Nephron progenitor cell (in vitro differentiated cells): Measurements from ENCODE around the gene FAM193B.

Experiments
- DNase-seq: peaks from one replicate; pipeline ENCODE4 v3.0.0; 2021
- H3K27ac Mint-ChIP-seq: 2 replicates; pipeline ENCODE4 v1.8.0; 2021; ENCODE audit warnings: mild to moderate bottlenecking, moderate library complexity, mixed read lengths
- H3K27me3 Mint-ChIP-seq: 2 replicates; pipeline ENCODE4 v1.8.0; 2021; ENCODE audit warnings: mild to moderate bottlenecking, low read depth, mixed read lengths; ENCODE audit not compliant: poor library complexity
- H3K36me3 Mint-ChIP-seq: 2 replicates; pipeline ENCODE4 v1.8.0; 2021; ENCODE audit warnings: low read depth, mixed read lengths
- H3K4me1 Mint-ChIP-seq: 2 replicates; pipeline ENCODE4 v1.8.0; 2021; ENCODE audit warnings: mixed read lengths
- H3K4me3 Mint-ChIP-seq: 2 replicates; pipeline ENCODE4 v1.8.0; 2021; ENCODE audit warnings: mild to moderate bottlenecking, moderate library complexity, mixed read lengths
- H3K9me3 Mint-ChIP-seq: 2 replicates; pipeline ENCODE4 v1.8.0; 2021; ENCODE audit warnings: mild to moderate bottlenecking, moderate library complexity, mixed read lengths
- TF ChIP-seq, protein P1 (sequence below): fragments of 200-600 bp; sonication (generic); IDR thresholded peaks from 2 replicates; pipeline ENCODE4 v1.5.0; 2021; ENCODE audit warnings: antibody characterized with exemption

Gene FAM193B

DNA sequence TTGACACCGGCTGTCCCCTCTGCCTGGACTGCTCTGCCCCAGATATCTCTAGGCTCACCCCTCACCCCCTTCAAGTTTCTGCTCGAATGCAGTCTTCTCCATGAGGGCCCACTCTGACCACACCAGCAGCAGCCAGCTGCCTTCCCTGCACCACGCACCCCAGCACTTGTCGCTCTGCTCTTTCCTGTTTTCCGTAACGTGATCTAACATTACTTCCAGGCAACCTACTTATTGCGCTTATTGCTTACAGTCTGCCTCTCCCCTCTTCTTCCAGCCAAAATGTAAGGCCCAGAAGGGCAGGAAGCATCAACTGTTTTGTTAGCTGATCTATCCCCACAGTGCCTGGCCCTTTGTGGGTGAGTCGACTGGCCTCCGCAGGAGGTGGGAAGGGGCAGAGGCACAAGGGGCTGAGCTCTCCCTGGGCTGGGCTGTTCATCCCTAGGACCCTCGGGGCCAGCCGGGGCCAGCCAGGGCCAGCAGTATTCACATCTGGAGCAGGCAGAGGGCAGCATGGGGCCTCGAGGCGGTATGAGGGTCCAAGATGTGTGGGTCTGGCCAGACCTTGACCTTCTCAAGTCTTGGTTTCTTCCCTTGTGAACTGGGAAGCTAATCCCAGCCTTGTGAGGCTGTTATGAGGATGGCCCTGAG, 69.3 kb downstream of the FAM193B start:
- Mint-ChIP-seq H3K4me1 (peaks cover 35% of the 10 kb centered on the region), H3K27me3 (no peaks in the 10 kb centered on the region), H3K4me3 (no peak overlapping the region), H3K27ac (peak overlapping the region; percentile 94), H3K9me3 (no peaks in the 10 kb centered on the region), H3K36me3 (peaks cover 39% of the 10 kb centered on the region)
- TF ChIP-seq, protein P1, sequence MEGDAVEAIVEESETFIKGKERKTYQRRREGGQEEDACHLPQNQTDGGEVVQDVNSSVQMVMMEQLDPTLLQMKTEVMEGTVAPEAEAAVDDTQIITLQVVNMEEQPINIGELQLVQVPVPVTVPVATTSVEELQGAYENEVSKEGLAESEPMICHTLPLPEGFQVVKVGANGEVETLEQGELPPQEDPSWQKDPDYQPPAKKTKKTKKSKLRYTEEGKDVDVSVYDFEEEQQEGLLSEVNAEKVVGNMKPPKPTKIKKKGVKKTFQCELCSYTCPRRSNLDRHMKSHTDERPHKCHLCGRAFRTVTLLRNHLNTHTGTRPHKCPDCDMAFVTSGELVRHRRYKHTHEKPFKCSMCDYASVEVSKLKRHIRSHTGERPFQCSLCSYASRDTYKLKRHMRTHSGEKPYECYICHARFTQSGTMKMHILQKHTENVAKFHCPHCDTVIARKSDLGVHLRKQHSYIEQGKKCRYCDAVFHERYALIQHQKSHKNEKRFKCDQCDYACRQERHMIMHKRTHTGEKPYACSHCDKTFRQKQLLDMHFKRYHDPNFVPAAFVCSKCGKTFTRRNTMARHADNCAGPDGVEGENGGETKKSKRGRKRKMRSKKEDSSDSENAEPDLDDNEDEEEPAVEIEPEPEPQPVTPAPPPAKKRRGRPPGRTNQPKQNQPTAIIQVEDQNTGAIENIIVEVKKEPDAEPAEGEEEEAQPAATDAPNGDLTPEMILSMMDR: no peak
- DNase-seq: no peak

DNA sequence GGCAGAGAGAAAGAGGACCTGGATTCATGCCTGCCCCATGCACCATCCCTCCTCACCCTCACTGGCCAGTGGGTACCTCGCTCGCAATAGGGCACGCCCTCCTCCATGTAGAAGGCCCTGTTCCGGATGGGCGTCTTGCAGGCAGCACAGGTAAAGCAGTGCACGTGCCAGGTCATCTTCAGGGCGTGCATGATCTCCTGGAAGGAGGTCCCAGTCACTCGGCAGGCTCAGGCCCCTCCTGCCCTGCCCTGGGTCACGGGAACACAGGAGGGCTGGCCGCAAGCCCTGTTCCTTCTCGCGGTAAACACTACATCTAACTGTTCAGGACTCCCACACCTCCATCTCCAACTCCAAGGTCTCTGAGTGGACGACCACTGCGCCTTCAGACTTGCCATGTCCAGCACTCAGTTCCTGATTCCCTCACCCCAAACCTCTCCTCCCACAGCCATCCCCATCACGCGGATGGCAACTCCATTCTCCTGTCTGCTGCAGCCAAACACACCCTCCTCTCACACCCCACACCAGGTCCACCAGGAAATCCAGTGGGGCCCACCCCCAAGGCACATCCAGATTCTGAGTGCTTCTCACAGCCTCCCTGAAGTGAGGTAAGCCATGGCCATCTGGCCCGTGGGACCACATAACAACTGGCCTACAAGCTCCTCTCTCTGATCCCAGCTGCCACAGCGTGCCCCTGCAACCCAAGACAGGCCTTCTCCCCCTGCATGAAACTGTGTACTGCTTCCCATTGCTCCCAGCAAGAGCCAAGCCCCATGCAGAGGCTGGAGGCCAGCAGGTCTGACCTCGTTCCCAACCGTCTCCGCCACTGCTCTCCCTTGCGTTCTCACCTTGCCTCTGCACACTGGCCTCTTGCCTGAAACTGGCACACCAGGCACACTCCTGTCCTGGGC, 70.1 kb downstream of the FAM193B start:
- H3K27ac Mint-ChIP-seq: peak overlapping the region; percentile 94
- TF ChIP-seq, protein P1: no peak
- peaks cover 45% of the 10 kb centered on the region for H3K36me3 Mint-ChIP-seq
- DNase-seq: no peak
- peak overlapping the region; percentile 10 for H3K4me3 Mint-ChIP-seq
- peaks cover 40% of the 10 kb centered on the region for H3K4me1 Mint-ChIP-seq
- no peaks in the 10 kb centered on the region for H3K9me3 Mint-ChIP-seq
- H3K27me3 Mint-ChIP-seq: no peaks in the 10 kb centered on the region

DNA sequence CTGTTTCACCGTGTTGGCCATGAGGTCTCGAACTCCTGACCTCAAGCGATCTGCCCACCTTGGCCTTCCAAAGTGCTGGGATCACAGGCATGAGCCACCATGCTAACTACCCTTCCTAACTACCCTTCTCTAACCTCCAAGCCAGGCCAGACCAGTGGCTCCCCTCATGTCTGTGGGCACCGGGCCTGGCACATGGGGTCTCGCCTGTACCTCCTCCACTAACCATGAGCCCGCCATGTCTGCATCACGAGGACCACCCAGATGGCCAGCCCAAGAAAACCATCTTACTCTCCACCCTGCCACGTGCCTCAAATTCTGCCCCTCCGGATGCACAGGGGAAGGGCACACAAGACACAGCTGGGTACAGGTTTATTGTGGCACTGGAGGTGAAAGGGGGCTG, 71.3 kb downstream of the FAM193B start:
- Mint-ChIP-seq H3K9me3 (no peaks in the 10 kb centered on the region), H3K4me1 (peaks cover 52% of the 10 kb centered on the region), H3K27me3 (no peaks in the 10 kb centered on the region), H3K27ac (peak overlapping the region; percentile 96), H3K4me3 (no peak overlapping the region), H3K36me3 (peaks cover 43% of the 10 kb centered on the region)
- no peak for DNase-seq
- TF ChIP-seq, protein P1: no peak

DNA sequence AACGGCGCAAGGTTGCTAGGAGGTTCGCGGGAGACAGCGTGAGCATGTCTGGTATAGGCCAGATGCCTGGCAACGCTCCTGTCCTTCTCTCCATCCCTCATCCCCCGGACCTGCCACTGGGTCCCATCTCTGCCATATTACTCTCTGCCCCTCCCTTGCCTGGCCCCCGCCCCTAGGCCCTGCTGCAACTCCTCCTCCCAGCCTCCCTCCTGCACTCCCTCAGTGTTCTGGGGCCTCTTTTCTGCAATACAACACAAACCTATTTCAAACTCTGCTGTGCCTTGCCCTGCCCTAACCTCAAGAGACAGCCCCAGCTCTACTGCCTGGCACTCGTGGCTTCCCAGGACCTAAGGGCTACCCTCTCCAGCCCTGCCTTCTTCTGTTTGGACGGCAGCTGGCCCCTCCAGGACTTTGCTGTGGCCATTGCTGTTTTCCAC, 72.0 kb downstream of the FAM193B start:
- no peaks in the 10 kb centered on the region for H3K9me3 Mint-ChIP-seq
- peak overlapping the region; percentile 45 for H3K27ac Mint-ChIP-seq
- no peaks in the 10 kb centered on the region for H3K27me3 Mint-ChIP-seq
- no peak overlapping the region for H3K4me3 Mint-ChIP-seq
- peaks cover 59% of the 10 kb centered on the region for H3K4me1 Mint-ChIP-seq
- DNase-seq: no peak
- TF ChIP-seq, protein P1: no peak
- peaks cover 39% of the 10 kb centered on the region for H3K36me3 Mint-ChIP-seq

DNA sequence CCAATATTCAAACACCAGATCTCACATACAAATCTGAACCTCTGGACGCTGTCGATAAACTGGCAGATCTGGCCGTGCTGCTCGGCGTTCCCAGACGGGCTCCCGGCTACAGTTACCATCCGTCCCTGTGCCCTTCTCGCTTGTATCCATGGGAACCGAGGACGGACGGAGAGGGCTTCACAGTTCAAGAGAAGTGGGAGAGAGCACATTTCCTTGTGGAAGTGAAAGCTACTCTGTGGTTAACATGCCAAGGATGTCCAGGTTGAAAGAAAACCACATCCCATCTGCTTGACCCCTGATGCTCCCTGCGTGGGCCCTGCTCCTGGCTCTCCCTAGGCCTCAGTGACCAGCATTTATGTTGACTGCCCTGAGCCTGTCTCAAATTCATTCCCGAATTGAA, 74.6 kb downstream of the FAM193B start:
- no peak for DNase-seq
- H3K4me1 Mint-ChIP-seq: peaks cover 70% of the 10 kb centered on the region
- no peaks in the 10 kb centered on the region for H3K9me3 Mint-ChIP-seq
- H3K4me3 Mint-ChIP-seq: no peak overlapping the region
- H3K27me3 Mint-ChIP-seq: no peaks in the 10 kb centered on the region
- peaks cover 29% of the 10 kb centered on the region for H3K36me3 Mint-ChIP-seq
- peak overlapping the region; percentile 98 for H3K27ac Mint-ChIP-seq
- TF ChIP-seq, protein P1: no peak
